ENCODE results near the gene EFCAB8. TPM values are rescaled to one million over a fixed set of nuclear protein-coding genes. Genes with fewer than 3 reads are reported as not detected.

EFCAB8 gene
- total and polyA plus RNA-seq, 7 donors = 0.03 to 0.08 (median 0.04) TPM; not detected in 4

GRCh38 chr20:32967961-32968457, 109.3 kb downstream of the EFCAB8 start:
- no peak overlapping the region for H3K27ac ChIP-seq
- intact Hi-C loops (cut with DNase I) = no loop called here
- no peak overlapping the region for H3K4me3 ChIP-seq
- no peak for ATAC-seq
- H3K27me3 ChIP-seq (ENCODE audit: insufficient read depth in 3 of 3, low read length in 2 of 3) = peaks cover 0 to 6% (median 0%) of the 10 kb centered on the region in 3 donors
- H3K36me3 ChIP-seq (ENCODE audit: insufficient read depth in 1 of 2, low read depth in 1 of 2) = no peaks in the 10 kb centered on the region
- no peaks in the 10 kb centered on the region for H3K9me3 ChIP-seq
- DNase-seq = no peak
- no peak for TF ChIP-seq CTCF (IDR thresholded peaks at IDR 0.05)
- 80 to 82% (median 80%) methylated on average over 16 of the region's 16 CpGs for WGBS, 3 donors
- H3K4me1 ChIP-seq = no peaks in the 10 kb centered on the region

GRCh38 chr20:32968478-32969241, 109.9 kb downstream of the EFCAB8 start:
- no peaks in the 10 kb centered on the region for H3K4me1 ChIP-seq
- H3K27ac ChIP-seq = no peak overlapping the region

GRCh38 chr20:32969356-32970114, 110.8 kb downstream of the EFCAB8 start:
- H3K36me3 ChIP-seq (ENCODE audit: insufficient read depth in 1 of 2, low read depth in 1 of 2) = no peaks in the 10 kb centered on the region
- intact Hi-C loops (cut with DNase I) = no loop called here
- no peaks in the 10 kb centered on the region for H3K9me3 ChIP-seq
- H3K27ac ChIP-seq = no peak overlapping the region
- no peak overlapping the region for H3K4me3 ChIP-seq
- H3K27me3 ChIP-seq (ENCODE audit: insufficient read depth in 3 of 3, low read length in 2 of 3) = peaks cover 0 to 3% (median 0%) of the 10 kb centered on the region in 3 donors
- 81 to 83% (median 82%) methylated on average over 13 of the region's 13 CpGs for WGBS, 3 donors
- DNase-seq (no peak), ATAC-seq (no peak)
- no peaks in the 10 kb centered on the region for H3K4me1 ChIP-seq
- no peak for TF ChIP-seq CTCF (IDR thresholded peaks at IDR 0.05)

More at GRCh38 chr20:32968478-32969241, 109.9 kb downstream of the EFCAB8 start:
- no peak for DNase-seq
- Histone ChIP-seq H3K9me3 (no peaks in the 10 kb centered on the region), H3K4me3 (no peak overlapping the region), H3K27me3 (ENCODE audit: insufficient read depth in 3 of 3, low read length in 2 of 3) (peaks cover 0 to 3% (median 0%) of the 10 kb centered on the region in 3 donors), H3K36me3 (ENCODE audit: insufficient read depth in 1 of 2, low read depth in 1 of 2) (no peaks in the 10 kb centered on the region)
- WGBS, 3 donors = 55 to 60% (median 56%) methylated on average over 19 of the region's 19 CpGs
- intact Hi-C loops (cut with DNase I) = no loop called here
- no peak for TF ChIP-seq CTCF (IDR thresholded peaks at IDR 0.05)
- ATAC-seq = no peak

- intact Hi-C loops (cut with DNase I) = no loop called here
- no peaks in the 10 kb centered on the region for H3K4me1 ChIP-seq
- no peak for DNase-seq
Measured at GRCh38 chr20:32970115-32970972, 111.6 kb downstream of the EFCAB8 start.

More at GRCh38 chr20:32970115-32970972, 111.6 kb downstream of the EFCAB8 start:
- H3K36me3 ChIP-seq (ENCODE audit: insufficient read depth in 1 of 2, low read depth in 1 of 2) = no peaks in the 10 kb centered on the region
- no peak overlapping the region for H3K4me3 ChIP-seq
- H3K27me3 ChIP-seq (ENCODE audit: insufficient read depth in 3 of 3, low read length in 2 of 3) = peaks cover 0 to 3% (median 0%) of the 10 kb centered on the region in 3 donors
- 90 to 94% (median 90%) methylated on average over 15 of the region's 15 CpGs for WGBS, 3 donors
- H3K9me3 ChIP-seq = no peaks in the 10 kb centered on the region
- ATAC-seq = no peak
- no peak overlapping the region for H3K27ac ChIP-seq
- TF ChIP-seq CTCF (IDR thresholded peaks at IDR 0.05) = no peak
